ENCODE measurements around the gene POLG2.

GRCh38 chr17:64491994-64492393 lies 4.9 kb downstream of the POLG2 start:
- no peak for TF ChIP-seq ZNF274 (IDR thresholded peaks at IDR 0.05; ENCODE audit: low read depth, low read length)
- TF ChIP-seq YY1 (IDR thresholded peaks at IDR 0.05; ENCODE audit: insufficient read depth, insufficient read length), result no peak

Measured in NT2/D1 (cell line).